GM23338 (cell line): ENCODE measurements around the gene SCIMP.
"Not testable (repeated sequence)": the region's sequence is repeated elsewhere in the genome, so short reads cannot be mapped to it uniquely, and the experiment has no call there.

Experiments used
- CTCF ChIP-seq, 2 experiments: fragments of 200-600 bp in 1 of 2; sonication (generic) in 1 of 2; conservative IDR thresholded peaks; 2 replicates each; pipeline versions ENCODE4 v1.5.1 to v1.6.1; 2016 to 2017; ENCODE audit warnings: antibody characterized with exemption in 2 of 2, low read depth in 2 of 2, mild to moderate bottlenecking in 2 of 2, moderate library complexity in 1 of 2
- EZH2 ChIP-seq: fragments of 200-600 bp; sonication (generic); IDR thresholded peaks from one replicate; pipeline ENCODE4 v1.8.0; 2017; ENCODE audit warnings: antibody characterized with exemption, mild to moderate bottlenecking, low read depth; ENCODE audit not compliant: unreplicated experiment
- JUNB ChIP-seq: IDR thresholded peaks from one replicate; pipeline ENCODE4 v1.6.1; 2016; ENCODE audit warnings: antibody characterized with exemption; ENCODE audit not compliant: unreplicated experiment
- POLR2AphosphoS5 ChIP-seq: IDR thresholded peaks from 2 replicates; pipeline ENCODE4 v1.6.1; 2016; ENCODE audit warnings: antibody characterized with exemption, low read depth
- REST ChIP-seq: IDR thresholded peaks from one replicate; pipeline ENCODE4 v1.6.1; 2018; ENCODE audit warnings: antibody characterized with exemption; ENCODE audit not compliant: unreplicated experiment
- STAT1 ChIP-seq: IDR thresholded peaks from one replicate; pipeline ENCODE4 v1.6.1; 2016; ENCODE audit warnings: antibody characterized with exemption; ENCODE audit not compliant: unreplicated experiment

GRCh38 chr17:5161793-5162192 is 72.9 kb downstream of the SCIMP start:
- TF ChIP-seq JUNB; EZH2; CTCF (conservative IDR thresholded peaks at IDR 0.05; ENCODE audit: low read depth in 2 of 2); POLR2AphosphoS5; REST; STAT1: not testable (repeated sequence)
